GM15510 (cell line): ENCODE measurements around the gene GSE1.

Experiments
- POLR2A ChIP-seq: IDR thresholded peaks from 3 replicates; pipeline ENCODE4 v1.6.1; 2011; ENCODE audit warnings: borderline replicate concordance; ENCODE audit not compliant: insufficient read length; ENCODE audit errors: extremely low read depth

The GSE1 gene

GRCh38 chr16:85571813-85572619 is 41.1 kb upstream of the GSE1 start:
- no peak for TF ChIP-seq POLR2A

- no peak for TF ChIP-seq POLR2A
Observed at GRCh38 chr16:85573045-85573695, 40.0 kb upstream of the GSE1 start.

- no peak for TF ChIP-seq POLR2A
Observed at GRCh38 chr16:85573696-85574641, 39.2 kb upstream of the GSE1 start.

- no peak for TF ChIP-seq POLR2A
Observed at GRCh38 chr16:85574672-85575475, 38.2 kb upstream of the GSE1 start.

GRCh38 chr16:85575920-85576319 is 37.2 kb upstream of the GSE1 start:
- TF ChIP-seq POLR2A: no peak

GRCh38 chr16:85576944-85577343 is 36.2 kb upstream of the GSE1 start:
- no peak for TF ChIP-seq POLR2A

GRCh38 chr16:85577899-85578598 is 35.1 kb upstream of the GSE1 start:
- TF ChIP-seq POLR2A: no peak

GRCh38 chr16:85578599-85578948 is 34.5 kb upstream of the GSE1 start:
- no peak for TF ChIP-seq POLR2A

- no peak for TF ChIP-seq POLR2A
Observed at GRCh38 chr16:85579191-85579590, 33.9 kb upstream of the GSE1 start.

- TF ChIP-seq POLR2A: no peak
Observed at GRCh38 chr16:85579923-85580580, 33.1 kb upstream of the GSE1 start.

GRCh38 chr16:85580684-85581083 is 32.4 kb upstream of the GSE1 start:
- TF ChIP-seq POLR2A: no peak

GRCh38 chr16:85582229-85582991 is 30.7 kb upstream of the GSE1 start:
- TF ChIP-seq POLR2A: no peak
